SW 1271 (cell line): Measurements from ENCODE around the gene WIPF2.

Experiments
- DNase-seq, 2 experiments: peaks; one replicate each; lab custom pipeline; 2025; lab: John Stamatoyannopoulos, UW

WIPF2 gene

DNA sequence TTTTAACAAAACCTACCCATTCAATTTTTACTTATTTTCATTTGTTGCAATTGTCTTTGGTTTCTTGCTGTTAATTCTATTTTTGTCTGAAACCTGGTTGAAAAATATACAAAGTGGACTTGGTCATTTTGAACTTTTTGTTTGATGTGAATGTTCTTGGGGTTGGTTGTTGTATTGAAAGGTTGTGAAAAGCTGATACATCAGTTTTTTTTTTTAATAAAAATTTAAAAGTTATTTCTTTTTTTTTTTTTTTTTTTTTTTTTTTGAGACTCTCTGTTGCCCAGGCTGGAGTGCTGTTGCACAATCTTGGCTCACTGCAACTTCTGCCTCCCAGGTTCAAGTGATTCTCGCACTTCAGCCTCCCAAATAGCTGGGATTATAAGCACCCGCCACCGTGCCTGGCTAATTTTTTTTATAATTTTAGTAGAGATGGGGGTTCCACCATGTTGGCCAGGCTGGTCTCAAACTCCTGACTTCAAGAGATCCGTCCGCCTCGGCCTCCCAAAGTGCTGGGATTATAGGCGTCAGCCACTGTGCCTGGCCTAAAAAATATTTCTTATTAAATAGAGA lies 28.9 kb downstream of the WIPF2 start:
- no peak for DNase-seq

DNA sequence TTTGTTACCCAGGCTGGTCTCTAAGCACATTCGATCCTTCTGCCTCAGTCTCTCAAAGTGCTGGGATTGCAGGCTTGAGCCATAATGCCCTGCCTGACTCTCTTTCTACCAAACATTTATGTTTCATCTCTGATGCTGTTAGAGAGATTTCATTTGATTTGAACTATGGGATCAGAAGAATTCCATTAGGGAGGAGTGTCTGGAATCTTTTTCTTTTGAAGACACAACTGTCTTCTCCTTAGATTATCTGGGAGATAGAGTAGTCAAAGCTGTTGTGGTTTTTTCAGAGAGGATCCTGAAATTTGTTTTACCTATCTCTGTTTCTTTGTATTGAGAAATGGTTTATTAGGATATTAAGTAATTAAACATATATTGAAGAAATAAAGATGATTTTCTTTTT lies 29.4 kb downstream of the WIPF2 start:
- DNase-seq: no peak

DNA sequence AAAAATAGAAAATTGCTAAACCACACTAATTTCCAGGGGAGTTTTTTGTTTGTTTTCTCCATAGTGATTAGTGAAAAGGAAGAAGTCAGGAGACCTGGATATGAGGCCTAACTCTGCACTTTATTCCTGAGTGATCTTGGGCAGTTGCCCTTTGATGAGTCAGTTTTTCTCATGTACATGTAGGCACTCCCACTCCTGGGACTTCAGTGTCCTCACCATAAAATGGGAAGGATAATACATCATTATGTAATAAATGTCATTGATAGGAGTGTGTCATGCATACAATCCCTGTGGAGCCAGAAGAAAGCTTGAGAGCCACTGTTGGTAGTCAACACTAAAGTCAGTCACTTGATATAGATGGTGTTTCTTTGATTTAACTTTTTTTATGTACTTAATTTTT lies 32.5 kb downstream of the WIPF2 start:
- peak in 1 of 2 experiments; percentile 34 for DNase-seq

DNA sequence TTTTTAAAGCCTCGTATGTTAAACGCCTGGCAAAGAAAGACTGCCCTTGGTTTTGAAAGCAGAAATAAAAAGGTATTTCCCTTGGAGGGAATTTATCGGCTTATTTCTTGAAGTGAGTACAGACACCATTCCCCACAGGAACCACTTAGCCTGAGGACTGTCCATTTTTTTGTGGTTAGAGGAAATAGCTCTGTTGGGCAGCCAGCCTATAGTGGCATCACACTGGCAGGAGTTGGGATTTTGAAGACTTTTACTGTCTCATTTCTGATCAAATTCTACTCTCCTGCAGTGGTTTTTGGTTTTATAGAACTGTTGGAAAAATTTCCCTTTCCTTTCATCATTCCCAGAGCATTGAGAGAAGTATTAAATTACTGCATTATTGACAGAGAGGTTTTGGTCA lies 34.5 kb downstream of the WIPF2 start:
- DNase-seq: no peak

DNA sequence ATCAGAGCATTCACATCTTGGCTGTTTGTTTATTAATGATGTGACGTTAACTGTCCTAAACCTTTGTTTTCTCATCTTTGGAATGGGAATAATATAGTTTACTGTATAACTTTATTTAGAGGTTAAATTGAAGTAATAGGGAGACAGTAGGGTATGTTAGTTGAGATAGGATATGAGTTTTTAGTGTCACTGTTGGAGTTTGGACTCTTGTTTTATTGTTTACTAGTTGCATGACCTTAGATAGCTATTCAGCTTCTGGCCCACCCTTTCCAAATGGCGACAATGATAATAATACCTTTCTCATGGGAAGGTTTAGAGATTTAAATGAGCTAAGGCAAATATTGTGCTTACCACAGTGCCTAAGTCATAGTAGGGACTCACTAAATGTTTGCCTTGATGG lies 40.4 kb downstream of the WIPF2 start:
- DNase-seq: no peak

DNA sequence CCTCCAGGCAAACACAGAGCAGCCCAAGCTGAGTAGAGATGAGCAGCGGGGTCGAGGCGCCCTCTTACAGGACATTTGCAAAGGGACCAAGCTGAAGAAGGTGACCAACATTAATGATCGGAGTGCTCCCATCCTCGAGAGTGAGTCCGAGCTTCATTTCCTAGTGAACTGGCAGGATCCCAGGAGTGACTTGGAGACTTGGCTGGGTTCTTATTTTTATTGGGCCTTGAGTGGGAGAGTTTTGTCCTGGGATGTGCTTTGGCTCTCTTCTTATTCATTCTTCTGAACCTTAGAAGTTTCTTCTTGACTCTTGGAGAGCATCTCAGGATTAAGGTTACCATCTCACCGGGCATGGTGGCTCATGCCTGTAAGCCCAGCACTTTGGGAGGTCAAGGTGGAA lies 41.4 kb downstream of the WIPF2 start:
- no peak for DNase-seq

DNA sequence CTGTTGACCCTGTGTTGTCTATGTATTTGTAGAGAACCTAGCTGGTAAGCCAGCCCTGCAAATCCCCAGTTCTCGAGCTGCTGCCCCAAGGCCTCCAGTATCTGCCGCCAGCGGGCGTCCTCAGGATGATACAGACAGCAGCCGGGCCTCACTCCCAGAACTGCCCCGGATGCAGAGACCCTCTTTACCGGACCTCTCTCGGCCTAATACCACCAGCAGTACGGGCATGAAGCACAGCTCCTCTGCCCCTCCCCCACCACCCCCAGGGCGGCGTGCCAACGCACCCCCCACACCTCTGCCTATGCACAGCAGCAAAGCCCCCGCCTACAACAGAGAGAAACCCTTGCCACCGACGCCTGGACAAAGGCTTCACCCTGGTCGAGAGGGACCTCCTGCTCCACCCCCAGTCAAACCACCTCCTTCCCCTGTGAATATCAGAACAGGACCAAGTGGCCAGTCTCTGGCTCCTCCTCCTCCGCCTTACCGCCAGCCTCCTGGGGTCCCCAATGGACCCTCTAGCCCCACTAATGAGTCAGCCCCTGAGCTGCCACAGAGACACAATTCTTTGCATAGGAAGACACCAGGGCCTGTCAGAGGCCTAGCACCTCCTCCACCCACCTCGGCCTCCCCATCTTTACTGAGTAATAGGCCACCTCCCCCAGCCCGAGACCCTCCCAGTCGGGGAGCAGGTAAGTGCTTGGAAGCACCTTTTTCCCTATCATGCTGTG lies 45.5 kb downstream of the WIPF2 start:
- no peak for DNase-seq

DNA sequence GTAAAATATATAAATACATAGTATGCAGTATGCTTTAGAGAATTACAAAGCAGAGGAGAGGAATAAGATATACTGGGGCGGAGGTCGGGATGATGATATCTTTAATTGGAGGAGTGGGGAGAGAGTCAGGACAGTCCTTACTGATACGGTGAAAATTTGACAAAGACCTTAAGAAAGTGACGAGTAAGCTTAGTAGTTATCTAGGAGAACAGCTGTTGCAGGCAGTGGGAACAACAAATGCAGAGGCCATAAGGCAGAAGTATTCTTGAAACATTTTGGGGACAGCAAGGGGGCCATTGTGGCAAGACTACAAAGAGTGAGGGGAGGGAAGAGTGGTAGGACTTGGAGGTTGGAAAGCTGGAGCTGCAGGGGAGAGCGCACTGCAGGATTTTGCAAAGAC lies 46.2 kb downstream of the WIPF2 start:
- DNase-seq: no peak

DNA sequence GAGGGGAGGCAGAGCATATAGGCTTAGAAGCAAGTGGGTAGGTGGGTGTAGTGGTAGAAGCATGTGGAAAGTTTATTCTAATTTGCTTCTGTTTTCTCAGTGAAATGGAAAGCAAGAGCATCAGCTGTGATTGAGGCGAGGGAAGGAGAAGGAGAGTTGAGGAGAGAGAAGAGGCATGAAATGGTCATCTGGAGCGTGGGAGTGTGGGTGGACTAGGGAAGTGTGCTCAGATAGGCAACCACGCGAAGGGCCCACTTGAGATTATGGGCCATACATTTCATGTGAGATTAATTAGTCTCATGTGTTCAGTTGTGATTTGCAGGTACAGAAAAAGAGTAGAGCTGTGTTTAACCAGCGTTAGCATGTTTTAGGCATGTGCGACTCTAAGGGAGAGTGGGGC lies 47.8 kb downstream of the WIPF2 start:
- no peak for DNase-seq

DNA sequence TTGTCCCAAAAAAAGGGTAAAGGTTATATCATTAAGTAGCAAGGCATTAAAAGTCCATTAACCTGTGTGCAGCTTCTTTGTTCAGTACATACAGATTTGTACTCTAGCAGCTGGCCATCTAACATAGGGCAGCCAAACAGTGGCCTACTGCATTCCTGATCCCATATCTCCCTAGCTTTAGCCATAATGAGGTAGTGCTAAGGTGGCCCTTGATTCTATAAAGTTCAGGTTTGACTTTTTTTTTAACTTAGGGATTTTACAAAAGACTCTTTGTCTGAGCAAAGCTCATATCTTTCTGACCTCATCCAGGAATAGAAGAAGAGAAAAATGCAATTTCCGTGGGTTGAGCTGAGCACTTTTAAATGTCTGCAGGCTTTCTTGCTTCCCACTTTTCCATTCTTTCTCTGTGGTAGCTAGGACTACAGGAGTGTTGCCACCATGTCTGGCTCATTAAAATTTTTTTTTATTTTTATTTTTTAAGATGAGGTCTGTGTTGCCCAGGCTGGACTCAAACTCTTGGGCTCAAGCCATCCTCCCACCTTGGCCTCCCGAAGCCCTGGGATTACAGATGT lies 49.1 kb downstream of the WIPF2 start:
- no peak for DNase-seq

DNA sequence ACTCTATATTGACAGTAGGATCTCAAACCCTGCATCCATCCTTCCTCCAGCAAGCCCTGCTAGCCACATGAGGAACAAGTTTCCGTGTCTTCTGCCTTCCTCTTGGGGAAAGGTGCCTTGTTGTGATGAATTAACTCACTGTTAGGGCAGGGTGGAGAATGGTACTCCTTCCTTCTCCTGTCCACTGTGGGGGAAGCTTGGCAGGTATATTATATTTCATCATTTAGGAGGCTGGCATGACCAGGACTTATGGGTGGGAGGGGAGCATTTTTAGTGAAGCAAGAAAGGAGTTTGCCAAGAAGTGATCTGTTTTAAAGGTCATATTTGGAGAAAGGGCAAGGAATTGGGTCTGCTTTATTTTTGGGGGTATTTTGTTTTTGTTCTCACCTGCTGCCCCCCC lies 59.3 kb downstream of the WIPF2 start:
- DNase-seq: no peak

DNA sequence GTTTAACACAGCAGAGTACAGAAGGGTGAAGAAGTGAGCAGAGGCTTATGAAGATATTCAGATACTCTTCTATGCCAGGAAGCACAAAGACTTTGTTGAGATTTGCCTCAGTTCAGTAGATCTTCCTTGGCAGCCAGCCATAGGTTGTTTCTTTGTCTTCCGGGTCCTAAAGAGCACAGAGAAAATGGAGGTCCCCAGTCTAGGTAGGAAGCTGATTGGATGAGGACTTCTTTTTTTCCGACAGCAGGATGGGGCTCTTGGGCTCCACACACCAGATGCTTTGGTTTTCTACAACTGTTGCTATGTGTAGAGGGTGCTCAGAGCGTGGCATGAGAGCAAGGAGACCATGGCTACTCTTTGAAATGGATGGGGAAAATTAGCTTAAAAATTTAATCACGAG lies 60.3 kb downstream of the WIPF2 start:
- DNase-seq: no peak

DNA sequence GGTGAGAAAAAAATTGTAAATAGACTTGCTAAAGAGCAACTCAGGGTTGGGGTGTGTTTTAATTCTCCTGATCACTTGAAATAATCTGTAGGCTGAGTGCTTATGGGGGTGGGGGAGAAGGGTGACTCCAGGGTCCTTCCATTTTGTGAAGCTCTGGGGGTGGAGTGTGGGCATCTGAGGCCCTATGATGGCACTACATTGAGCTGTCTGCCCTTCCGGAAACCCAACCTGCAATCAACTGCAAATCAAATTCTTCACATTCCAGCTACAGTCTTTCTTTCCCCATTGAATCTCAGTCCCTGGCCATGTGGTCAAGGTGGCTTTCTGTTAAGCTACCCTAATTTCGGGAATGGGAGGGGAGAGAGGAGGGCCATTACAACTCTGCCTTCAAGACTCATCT lies 62.6 kb downstream of the WIPF2 start:
- no peak for DNase-seq

DNA sequence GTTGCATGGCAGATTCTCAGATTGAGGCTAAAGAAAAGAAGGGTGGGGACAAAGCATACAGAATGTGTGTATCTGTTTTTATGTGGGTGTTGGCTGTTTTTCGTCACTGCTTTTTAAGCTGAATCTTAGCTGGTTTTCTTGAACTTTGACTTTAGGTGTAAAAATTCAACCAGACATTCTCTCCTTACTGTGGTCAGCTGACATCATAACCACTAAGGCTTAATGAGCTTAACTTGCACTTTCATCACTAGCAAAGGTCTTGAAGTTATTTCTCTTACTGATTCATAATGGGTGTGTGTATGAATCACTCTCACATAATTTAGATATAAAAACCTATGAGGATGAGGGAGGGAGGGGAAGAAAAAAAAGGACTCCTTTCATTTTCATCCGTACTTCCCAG lies 64.6 kb downstream of the WIPF2 start:
- DNase-seq: peak; percentile 57 to 67

DNA sequence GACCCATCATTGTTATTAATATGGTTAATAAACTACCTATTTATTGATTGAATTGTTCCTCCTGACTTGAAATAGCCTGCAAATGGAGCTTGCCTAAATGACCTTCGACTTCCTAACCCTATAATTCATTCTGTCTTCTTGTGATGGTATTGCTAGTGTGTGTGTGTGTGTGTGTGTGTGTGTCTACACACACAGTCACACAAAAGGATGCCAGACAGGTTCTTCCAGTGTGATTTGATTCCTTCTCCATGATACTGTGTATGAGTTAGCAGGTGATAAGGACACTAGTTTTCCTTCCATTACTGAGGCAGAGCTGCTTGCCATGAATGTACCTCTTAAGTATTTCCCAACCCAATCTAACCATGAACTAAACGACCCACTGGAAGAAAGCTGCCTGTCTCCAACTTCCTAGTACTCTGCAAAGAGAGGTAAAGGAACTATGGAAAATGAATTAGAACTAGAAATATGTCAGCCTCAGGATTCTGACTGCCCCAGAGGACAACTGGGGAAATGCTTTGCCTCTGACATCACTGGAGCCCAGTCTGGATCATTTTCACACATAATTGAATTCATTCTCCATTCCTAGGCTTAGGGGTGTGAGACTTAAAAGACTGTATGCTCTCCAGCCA lies 65.1 kb downstream of the WIPF2 start:
- peak in 1 of 2 experiments; percentile 36 for DNase-seq

DNA sequence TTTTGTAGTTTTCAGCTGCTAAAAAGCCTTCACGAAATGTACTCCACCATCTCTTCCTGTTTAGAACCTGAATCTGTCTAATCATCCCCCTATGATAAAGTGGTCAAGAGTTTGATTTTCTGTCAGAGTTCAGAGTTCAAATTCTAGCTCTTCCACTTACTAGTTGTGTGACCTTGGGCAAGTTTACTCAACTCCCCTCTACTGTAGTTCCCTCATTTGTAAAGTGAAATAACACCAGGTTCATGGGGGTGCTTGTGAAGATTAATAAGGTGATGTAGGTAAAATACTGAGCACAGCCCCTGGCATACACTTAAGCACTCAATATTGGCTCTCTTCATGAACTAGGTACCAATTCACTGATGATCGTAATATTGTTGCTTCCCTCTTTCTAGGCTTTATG lies 67.4 kb downstream of the WIPF2 start:
- DNase-seq: no peak

DNA sequence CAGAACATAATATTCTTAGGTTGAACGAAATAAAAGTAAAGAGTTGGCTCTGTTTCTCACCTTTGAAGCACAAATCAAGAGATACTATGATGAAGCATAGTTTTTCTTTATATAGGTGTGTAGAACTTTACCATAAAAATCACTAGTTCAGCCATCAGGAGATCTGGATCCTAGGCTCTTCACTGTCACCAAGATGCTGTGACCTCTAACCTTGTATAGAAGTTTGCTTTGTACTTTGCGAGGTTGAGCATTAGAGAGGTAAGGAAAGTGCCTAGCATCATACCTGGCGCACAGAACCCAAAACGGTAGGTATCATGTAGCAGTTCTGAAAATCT lies 68.0 kb downstream of the WIPF2 start:
- no peak for DNase-seq

DNA sequence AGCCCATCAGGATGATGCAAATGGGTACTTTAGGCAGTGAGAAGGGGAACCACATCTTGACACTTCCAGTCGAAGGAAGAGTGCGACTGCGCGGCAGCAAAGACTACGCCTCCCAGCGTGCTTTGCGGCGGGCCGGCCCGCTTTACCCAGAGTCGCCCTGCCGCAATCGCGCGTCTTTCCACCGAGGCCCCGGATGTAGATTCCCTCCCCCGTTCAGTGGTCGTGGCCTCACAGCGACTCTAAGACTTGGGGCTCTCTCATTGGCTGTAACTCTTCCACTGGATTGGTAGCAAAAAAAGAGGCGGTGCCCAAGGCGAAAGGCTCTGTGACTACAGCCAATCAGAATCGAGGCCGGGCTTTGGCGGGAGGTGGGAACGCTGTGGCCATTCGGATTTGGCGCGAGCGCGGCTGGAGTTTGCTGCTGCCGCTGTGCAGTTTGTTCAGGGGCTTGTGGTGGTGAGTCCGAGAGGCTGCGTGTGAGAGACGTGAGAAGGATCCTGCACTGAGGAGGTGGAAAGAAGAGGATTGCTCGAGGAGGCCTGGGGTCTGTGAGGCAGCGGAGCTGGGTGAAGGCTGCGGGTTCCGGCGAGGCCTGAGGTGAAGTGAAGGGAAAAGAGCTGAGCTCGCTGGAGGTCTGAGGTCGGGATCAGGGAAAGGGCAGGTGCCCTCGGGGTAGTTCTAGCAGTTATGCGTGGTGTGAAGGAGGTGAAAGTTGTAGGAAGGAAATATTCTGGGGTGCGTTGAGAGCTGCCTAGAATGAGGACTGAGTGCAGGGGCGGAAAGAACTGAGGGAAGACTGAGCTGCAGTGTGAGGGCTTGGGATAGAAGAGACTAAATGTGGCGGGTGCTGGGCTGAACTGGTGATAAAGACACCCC lies 68.6 kb downstream of the WIPF2 start, which contains the start of gene CDC6:
CDC6 (plus strand) TSS at position 386 of the 876 bp plus-strand sequence. CDS start 1,542 bp downstream, outside the sequence.
- peak; percentile 98 to 99 for DNase-seq

DNA sequence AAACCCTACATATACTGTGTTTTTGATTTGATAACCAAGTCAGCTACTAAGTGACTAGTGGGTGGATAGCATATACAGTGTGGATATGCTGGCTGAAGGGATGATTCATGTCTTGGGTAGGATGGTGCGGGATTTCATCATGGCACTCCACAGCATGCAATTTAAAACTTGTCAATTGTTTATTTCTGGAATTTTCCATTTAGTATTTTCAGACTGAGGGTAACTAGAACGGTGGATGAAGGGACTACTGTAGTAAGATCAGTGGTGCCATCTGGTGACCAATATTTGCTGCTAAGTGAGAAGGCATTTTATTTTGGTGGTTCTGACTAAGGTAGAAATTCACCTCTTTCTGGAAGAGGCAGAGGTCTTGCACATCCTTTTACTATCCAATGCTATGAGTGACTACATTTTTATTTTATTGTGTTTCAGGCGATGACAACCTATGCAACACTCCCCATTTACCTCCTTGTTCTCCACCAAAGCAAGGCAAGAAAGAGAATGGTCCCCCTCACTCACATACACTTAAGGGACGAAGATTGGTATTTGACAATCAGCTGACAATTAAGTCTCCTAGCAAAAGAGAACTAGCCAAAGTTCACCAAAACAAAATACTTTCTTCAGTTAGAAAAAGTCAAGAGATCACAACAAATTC lies 71.7 kb downstream of the WIPF2 start:
- DNase-seq: peak in 1 of 2 experiments; percentile 80

DNA sequence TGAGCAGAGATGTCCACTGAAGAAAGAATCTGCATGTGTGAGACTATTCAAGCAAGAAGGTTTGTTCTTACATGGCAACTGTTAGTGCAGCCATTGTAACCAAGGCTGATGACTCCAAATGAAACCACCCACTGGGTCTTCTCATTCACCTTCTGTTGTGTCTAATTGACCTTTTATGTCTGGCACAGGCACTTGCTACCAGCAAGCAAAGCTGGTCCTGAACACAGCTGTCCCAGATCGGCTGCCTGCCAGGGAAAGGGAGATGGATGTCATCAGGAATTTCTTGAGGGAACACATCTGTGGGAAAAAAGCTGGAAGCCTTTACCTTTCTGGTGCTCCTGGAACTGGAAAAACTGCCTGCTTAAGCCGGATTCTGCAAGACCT lies 72.2 kb downstream of the WIPF2 start:
- no peak for DNase-seq

DNA sequence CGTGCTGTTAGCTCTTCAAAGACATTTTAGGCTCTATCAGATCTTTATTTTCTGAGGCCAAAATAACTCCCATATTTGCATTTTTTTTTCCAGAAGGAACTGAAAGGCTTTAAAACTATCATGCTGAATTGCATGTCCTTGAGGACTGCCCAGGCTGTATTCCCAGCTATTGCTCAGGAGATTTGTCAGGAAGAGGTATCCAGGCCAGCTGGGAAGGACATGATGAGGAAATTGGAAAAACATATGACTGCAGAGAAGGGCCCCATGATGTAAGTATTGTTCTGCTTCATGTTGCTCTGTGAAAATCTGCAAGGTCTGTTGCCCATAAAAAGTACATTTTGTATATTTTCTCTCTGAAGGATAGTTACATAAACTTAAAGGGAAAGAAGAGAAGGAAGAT lies 74.3 kb downstream of the WIPF2 start:
- no peak for DNase-seq
